MG63 (cell line): Measurements from ENCODE around the gene ZNF423. TPM values are rescaled to one million over a fixed set of nuclear protein-coding genes. Genes with fewer than 3 reads are reported as not detected.
"Not testable (repeated sequence)": the region's sequence is repeated elsewhere in the genome, so short reads cannot be mapped to it uniquely, and the experiment has no call there.

Experiments used
- DNase-seq: peaks from one replicate; pipeline ENCODE4 v3.0.0-alpha.2; 2020
- H3K27me3 ChIP-seq: fragments of 250-450 bp; sonication (Bioruptor Pico); 2 replicates; pipeline ENCODE4 v1.5.1; 2020; ENCODE audit warnings: mild to moderate bottlenecking, moderate library complexity
- H3K36me3 ChIP-seq: fragments of 250-450 bp; sonication (Bioruptor Pico); 2 replicates; pipeline ENCODE4 v1.5.1; 2020; ENCODE audit warnings: mild to moderate bottlenecking, moderate library complexity
- H3K4me3 ChIP-seq: fragments of 250-450 bp; sonication (Bioruptor Pico); 2 replicates; pipeline ENCODE4 v1.5.1; 2020; ENCODE audit warnings: mild to moderate bottlenecking, moderate library complexity
- H3K9me3 ChIP-seq: fragments of 250-450 bp; sonication (Bioruptor Pico); 2 replicates; pipeline ENCODE4 v1.5.1; 2020; ENCODE audit warnings: mild to moderate bottlenecking, moderate library complexity
- total RNA-seq: library from RNA; depleted of rRNA; stranded (reverse); fragments of >200 nt; shearing (Covaris generic); gene quantifications from 2 replicates; pipeline ENCODE4 v1.2.3, GENCODE V29; 2014; ENCODE audit warnings: low replicate concordance

ZNF423 gene
- total RNA-seq, 1 experiment from 2014 or later: 0.07 TPM

DNA sequence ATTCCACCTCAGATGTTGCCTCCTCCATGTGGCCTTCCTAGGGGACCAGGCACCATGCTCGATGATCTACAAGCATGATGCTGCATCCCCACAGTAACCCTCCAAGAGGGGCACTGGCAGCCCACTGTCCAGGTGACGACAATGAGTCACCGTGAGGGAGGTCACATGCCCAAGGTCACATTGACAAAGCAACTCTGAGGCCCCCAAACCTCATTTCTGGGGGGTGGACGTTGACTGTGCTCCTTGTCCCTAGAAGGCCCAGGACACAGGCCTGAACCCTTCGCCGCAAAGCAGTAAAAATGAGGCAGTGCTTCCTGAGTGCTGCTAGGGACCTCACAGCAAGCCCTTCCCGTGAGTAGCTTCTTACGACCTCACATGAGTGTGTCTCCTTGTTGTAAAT, 345.8 kb downstream of the ZNF423 start:
- H3K4me3 ChIP-seq: no peak overlapping the region
- H3K9me3 ChIP-seq: no peaks in the 10 kb centered on the region
- DNase-seq: no peak
- H3K36me3 ChIP-seq: no peaks in the 10 kb centered on the region
- no peaks in the 10 kb centered on the region for H3K27me3 ChIP-seq

- not testable (repeated sequence) for H3K27me3 ChIP-seq, H3K36me3 ChIP-seq, DNase-seq, H3K4me3 ChIP-seq, H3K9me3 ChIP-seq
Observed at GRCh38 chr16:49506058-49507013, 349.6 kb downstream of the ZNF423 start.

- H3K9me3 ChIP-seq: no peaks in the 10 kb centered on the region
- no peaks in the 10 kb centered on the region for H3K36me3 ChIP-seq
- H3K4me3 ChIP-seq: no peak overlapping the region
- no peaks in the 10 kb centered on the region for H3K27me3 ChIP-seq
- no peak for DNase-seq
Observed at GRCh38 chr16:49505556-49505955, 350.4 kb downstream of the ZNF423 start.

- no peaks in the 10 kb centered on the region for H3K36me3 ChIP-seq
- no peak overlapping the region for H3K4me3 ChIP-seq
- DNase-seq: no peak
- no peaks in the 10 kb centered on the region for H3K27me3 ChIP-seq
- no peaks in the 10 kb centered on the region for H3K9me3 ChIP-seq
Observed at GRCh38 chr16:49504626-49505025, 351.3 kb downstream of the ZNF423 start.

GRCh38 chr16:49504023-49504364, 351.9 kb downstream of the ZNF423 start:
- H3K27me3 ChIP-seq: no peaks in the 10 kb centered on the region
- no peak overlapping the region for H3K4me3 ChIP-seq
- DNase-seq: no peak
- H3K9me3 ChIP-seq: no peaks in the 10 kb centered on the region
- H3K36me3 ChIP-seq: no peaks in the 10 kb centered on the region

GRCh38 chr16:49503256-49504022, 352.5 kb downstream of the ZNF423 start:
- Histone ChIP-seq H3K27me3 (no peaks in the 10 kb centered on the region), H3K4me3 (no peak overlapping the region), H3K36me3 (no peaks in the 10 kb centered on the region), H3K9me3 (no peaks in the 10 kb centered on the region)
- no peak for DNase-seq

- no peak for DNase-seq
- no peaks in the 10 kb centered on the region for H3K36me3 ChIP-seq
Observed at GRCh38 chr16:49502136-49502881, 353.6 kb downstream of the ZNF423 start.

GRCh38 chr16:49499869-49500610, 355.9 kb downstream of the ZNF423 start:
- no peaks in the 10 kb centered on the region for H3K9me3 ChIP-seq
- no peak overlapping the region for H3K4me3 ChIP-seq
- DNase-seq: no peak
- H3K36me3 ChIP-seq: no peaks in the 10 kb centered on the region
- H3K27me3 ChIP-seq: no peaks in the 10 kb centered on the region

More at GRCh38 chr16:49502136-49502881, 353.6 kb downstream of the ZNF423 start:
- Histone ChIP-seq H3K4me3 (no peak overlapping the region), H3K27me3 (no peaks in the 10 kb centered on the region), H3K9me3 (no peaks in the 10 kb centered on the region)

- Histone ChIP-seq H3K4me3 (no peak overlapping the region), H3K27me3 (no peaks in the 10 kb centered on the region), H3K36me3 (no peaks in the 10 kb centered on the region), H3K9me3 (no peaks in the 10 kb centered on the region)
- no peak for DNase-seq
Observed at GRCh38 chr16:49499414-49499785, 356.5 kb downstream of the ZNF423 start.

DNA sequence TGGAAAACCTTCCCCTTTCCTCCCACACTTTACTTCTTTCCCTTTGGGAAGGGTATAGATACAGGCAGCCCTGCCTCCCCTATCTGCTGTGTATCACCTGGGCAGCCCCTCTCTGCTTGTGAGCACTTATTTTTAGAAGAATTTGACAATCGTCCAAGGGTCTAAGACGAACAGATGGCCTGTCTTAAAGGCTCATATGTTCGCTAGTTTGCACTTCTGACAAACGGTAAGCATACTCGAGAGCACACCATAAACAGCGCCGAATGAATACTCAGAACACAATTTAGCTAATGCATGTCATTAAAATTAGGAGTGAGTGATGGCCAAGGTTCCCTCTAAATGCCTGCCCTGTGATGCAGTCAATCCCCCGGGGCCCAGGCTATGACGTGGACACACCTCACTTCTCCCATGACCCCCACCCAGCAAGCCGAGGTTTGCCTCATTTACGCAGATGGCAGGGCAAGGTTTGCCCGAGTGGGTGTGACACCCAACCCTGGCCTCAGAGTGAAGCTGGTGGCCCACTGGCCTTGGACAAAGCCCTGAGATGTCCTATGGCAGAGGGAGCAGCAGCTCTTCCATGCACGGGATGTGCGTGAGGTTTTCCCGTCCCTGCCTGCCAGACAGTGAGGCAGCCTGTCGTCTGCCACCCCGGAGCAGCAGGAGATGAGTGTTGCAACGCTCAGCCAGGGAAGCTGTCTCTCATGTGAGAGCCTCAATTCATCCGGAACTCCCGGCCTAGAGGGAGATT, 357.1 kb downstream of the ZNF423 start:
- DNase-seq: no peak
- Histone ChIP-seq H3K4me3 (no peak overlapping the region), H3K9me3 (no peaks in the 10 kb centered on the region), H3K36me3 (no peaks in the 10 kb centered on the region), H3K27me3 (no peaks in the 10 kb centered on the region)

DNA sequence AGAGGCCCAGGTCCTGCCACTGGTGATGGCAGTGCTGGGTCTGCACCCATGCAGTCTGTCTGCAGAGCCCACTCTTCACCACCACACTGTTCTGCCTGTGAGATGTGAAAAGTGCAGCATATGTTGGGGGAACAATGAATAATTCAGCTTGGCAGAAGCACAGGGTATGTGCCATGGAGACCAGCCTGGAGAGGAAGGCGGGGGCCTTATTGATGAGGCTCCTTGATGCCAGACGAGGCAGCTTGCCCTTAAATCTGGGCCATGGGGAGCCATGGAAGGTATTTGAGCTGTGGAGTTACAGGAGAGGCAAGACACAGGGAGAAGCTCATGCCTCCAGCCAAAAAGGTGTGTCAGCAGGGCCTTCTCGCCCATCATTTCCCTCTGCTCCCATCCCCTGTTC, 357.6 kb downstream of the ZNF423 start:
- H3K9me3 ChIP-seq: no peaks in the 10 kb centered on the region
- no peaks in the 10 kb centered on the region for H3K36me3 ChIP-seq
- no peak overlapping the region for H3K4me3 ChIP-seq
- DNase-seq: no peak
- H3K27me3 ChIP-seq: no peaks in the 10 kb centered on the region

DNA sequence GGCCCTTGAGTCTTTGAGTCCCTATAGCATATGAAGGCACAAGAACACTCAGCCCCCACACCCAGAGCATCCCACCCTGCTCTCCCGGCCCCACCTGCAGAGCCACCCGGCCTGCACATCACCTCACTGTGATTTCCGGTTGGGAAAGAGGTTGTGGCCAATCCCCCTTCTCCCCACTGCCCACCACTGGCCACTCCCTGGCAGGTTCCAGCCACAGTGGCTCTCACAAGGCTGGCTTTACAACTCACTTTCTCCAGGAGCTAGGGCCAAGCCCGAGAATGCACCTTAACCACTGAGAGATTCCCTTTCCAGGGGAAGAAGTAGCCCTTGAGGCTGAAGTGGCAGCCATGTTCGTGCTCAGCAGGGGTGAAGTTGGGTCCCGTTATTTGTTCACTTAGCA, 358.4 kb downstream of the ZNF423 start:
- no peaks in the 10 kb centered on the region for H3K27me3 ChIP-seq

DNA sequence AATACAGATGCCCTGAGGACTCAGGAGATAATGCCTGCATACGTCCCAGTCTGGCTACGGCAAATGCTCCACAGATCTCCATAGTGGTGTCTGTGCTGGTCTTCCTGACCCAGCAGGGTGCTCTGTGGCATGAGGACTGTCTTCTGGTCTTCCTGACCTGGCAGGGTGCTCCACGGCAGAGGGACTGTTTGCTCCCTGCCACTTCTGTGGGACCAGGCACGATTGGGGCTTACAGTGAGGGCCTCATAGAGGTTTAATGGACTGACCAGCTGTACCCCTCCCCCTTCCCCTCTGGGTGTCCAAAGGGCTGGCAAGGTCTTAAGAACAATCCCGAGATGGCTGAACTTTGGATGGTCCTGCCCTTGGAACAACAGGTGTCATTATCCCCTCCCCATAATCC, 359.3 kb downstream of the ZNF423 start:
- Histone ChIP-seq H3K9me3 (no peaks in the 10 kb centered on the region), H3K27me3 (no peaks in the 10 kb centered on the region), H3K4me3 (no peak overlapping the region), H3K36me3 (no peaks in the 10 kb centered on the region)
- DNase-seq: no peak

More for the DNA sequence above, 358.4 kb downstream of the ZNF423 start:
- Histone ChIP-seq H3K36me3 (no peaks in the 10 kb centered on the region), H3K4me3 (no peak overlapping the region), H3K9me3 (no peaks in the 10 kb centered on the region)
- no peak for DNase-seq

DNA sequence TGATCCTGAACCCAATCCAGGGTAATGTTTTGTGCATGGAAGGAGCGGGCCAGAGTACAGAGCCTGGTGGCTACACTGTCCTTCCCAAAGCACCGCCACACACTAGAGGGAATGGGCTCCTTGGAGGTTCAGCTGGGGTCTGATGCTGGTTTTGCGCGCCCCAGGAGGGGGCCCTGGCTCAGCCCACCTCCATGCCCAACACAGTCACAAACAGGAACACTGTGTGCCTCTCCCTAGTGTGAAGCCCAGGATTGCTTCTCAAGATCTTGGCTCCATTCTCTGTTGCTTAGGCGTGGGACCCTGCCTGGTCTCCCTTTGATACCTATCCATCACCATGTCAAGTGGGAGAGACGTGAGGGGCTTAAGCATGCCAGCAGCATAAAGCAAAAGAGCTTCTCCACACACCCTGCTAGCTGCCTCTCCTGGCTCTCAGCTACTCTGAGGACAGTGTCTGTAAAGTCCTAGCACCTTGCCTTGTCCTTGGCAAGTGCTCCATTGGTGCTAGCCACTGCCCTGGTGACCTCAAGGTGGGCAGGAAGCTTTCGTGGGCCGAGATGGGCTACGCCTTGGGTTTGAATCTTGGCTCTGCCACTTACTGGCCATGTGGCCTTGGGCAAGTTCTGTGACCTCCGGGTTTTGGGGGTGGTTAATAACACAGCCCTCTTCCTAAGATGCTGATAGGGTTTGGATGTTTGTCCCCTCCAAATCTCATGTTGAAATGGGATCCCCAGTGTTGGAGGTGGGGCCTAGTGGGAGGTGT, 360.1 kb downstream of the ZNF423 start:
- Histone ChIP-seq H3K4me3 (no peak overlapping the region), H3K9me3 (no peaks in the 10 kb centered on the region), H3K36me3 (no peaks in the 10 kb centered on the region), H3K27me3 (no peaks in the 10 kb centered on the region)
- DNase-seq: no peak

GRCh38 chr16:49494891-49495566, 360.9 kb downstream of the ZNF423 start:
- H3K9me3 ChIP-seq: no peaks in the 10 kb centered on the region
- no peak for DNase-seq
- no peak overlapping the region for H3K4me3 ChIP-seq
- H3K27me3 ChIP-seq: no peaks in the 10 kb centered on the region
- H3K36me3 ChIP-seq: no peaks in the 10 kb centered on the region
